Fibroblast of skin of right biceps (primary cell): ENCODE data around the gene ATXN3L.

Source experiments
- DNase-seq: peaks from one replicate; pipeline ENCODE4 v3.0.0-alpha.2; 2013

ATXN3L gene

DNA sequence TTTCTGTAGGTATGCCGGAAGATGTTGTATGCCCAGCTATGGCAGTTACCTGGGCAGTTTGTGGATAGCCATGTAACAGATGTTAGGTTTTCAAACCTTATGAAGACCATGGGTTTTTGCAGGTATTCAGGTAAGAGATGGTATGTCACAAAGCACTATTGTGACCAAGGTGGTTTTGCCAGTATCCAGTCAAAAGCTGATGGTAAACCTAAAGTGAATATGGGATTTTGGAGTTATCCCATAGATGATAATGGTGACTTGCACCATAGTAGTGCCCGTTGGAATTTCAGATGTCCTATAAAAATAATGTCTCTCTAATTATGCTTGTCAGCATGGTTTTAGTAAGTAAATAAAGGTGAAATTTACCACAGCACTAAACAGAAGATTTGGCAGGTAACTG lies at the start of gene ATXN3L:
TSS of gene ATXN3L (minus strand) at position 101 of the 400 bp plus-strand sequence. CDS start 119 bp downstream, outside the sequence.
- no peak for DNase-seq

DNA sequence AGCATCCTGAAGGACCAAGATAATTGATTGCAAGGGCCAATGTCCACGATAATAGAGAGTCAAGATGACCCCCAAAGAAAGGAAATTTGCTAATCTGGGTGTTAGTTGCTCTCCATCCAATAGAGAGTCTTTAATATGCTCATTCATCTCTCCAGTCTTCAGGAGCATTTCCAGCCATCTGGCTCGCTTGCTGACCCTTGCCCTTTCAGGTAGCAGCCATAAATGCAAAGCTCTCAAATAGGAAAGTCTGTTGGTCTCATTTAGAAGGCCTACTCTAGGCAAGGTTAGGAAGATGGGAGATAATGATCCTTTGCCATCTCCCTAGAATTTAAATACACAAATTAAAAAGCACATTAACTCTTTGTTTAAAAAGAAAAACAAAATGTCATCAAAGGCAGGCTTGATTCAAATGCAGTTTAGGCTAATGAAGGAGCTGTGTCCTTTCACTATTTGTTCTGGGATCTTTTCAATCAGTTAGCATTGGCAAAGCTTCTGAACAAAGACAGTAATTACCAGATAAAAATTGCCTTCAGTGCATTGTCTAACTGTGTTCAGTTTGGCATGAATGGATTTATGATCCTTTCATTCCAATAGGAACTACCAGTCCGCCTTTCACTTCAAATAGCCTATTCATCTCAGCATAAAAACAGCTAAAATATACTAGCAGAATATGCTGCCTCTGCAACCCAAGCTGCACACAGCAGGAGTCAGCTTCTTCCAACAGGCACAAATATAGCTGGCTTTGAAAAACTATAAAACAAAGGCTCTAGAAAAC lies 49.6 kb upstream of the ATXN3L start:
- no peak for DNase-seq

DNA sequence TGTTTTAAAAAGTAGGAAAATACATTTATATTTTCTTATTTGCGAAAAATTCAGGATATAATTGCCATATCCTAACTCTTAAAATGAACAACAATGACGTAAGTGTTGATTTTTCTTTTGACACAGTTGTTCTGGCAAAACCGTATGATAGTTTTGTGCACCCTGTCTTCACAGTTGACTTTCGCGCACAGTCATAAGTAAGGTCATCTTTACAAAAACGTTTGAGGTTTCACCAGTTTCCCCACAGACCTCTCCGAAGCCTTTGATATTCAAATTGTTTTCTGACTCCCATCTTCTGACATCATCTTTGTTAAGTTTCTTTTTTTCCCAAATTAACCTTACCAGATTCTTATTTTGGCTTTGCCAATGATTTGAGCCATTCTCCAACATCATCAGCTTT lies 48.1 kb upstream of the ATXN3L start:
- DNase-seq: no peak

DNA sequence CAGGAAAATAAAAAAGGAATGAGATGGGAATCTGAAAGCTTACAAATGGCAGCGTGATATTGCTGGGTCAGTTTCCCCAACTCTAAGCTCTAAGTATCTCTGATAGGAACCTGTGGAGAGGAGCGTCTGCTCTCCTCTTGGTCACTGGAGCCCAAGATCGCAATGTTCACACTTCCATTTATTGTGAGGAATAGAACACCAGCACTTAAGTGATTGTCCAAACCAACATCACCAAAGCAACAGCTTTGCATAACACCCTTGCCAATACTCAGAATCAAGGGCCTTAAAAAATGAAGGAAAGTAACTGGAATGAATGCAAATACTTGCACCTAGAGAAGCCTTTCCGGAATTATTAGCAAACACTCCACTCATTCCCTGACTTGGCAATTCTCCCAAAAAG lies 46.8 kb upstream of the ATXN3L start:
- DNase-seq: no peak

DNA sequence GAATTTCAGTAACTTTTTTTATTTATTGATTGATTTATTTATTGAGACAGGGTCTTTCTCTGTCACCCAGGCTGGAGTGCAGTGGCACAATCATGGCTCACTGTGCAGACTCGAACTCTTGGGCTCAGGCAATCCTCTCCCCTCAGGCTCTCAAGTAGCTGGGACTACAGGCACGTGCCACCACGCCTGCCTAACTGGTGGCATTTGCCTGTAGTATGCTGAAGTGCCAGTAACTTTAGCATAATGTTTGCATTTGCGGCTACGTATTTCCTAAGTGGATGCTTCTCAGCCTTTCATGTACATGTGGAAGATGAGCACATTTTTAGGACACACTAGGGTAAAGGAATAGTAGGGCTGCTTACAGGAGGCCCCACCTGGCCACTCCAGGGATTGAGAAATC lies 45.3 kb upstream of the ATXN3L start:
- no peak for DNase-seq

DNA sequence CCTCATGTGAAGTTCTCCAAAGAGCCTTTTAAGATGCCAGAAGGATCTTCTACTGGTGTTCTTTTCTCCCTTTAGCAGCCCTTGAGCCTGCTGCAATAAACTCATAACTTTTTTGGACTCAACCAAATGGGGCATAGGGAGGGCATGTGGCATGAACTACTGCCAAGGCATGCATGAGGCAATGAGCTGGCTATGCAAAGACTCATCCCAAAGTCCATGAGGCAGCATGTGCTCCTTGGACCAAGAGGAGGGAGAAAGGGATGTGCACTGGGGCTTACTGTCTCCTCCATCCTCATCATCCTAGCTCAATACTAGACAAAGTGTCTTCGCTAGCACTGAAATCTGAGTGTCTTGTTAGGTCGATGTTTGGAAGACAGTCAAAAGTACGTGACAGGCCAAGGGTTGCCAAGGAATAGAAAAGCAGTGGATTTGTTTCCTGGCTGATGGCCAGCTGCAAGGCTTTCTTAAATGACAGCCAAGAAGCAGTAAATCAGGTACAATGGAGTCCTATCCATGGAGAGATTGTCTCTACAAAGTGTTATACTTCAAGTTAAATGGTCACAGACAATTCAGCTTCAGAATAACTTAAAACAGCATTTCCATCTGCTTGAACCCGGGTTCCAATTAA lies 44.5 kb upstream of the ATXN3L start:
- no peak for DNase-seq

DNA sequence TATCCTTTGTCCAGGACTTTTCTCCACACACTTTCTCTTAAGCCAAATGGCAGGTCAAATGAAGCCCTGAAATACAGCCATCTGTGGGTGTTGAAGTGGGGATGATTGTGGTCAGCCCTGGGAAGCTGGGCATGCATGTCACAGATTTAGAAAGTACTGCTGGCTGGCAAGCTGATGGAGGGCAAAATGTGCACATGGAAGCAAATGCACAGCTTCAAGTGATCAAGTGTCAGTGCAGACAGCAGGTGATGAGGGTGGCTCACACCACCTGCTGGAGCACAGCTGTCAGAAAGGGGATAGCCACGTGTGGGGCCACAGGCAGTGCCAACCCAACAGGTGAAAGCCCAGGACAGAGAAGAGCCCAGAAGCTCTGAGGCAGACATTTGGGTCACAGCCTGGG lies 40.3 kb upstream of the ATXN3L start:
- DNase-seq: no peak

DNA sequence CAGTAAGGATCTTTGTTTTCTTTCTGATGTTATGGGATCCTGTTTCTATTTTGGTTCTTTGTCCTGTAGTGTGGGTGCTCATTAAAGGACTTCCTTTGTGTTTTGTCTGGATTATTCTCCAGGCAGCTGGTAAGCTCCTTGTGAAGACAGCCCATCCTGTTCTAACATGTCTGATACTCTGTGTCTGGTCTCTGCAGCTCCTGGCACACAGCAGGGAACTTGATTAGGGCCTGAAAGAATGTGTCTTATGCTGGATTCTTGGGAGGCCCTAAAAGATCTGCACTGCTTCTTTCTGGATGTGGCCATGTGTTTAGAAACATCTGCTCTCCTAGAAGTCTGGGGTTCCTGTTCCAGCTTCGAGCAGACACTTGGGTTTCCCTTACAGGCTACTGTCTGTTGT lies 38.1 kb upstream of the ATXN3L start:
- DNase-seq: peak; percentile 41

DNA sequence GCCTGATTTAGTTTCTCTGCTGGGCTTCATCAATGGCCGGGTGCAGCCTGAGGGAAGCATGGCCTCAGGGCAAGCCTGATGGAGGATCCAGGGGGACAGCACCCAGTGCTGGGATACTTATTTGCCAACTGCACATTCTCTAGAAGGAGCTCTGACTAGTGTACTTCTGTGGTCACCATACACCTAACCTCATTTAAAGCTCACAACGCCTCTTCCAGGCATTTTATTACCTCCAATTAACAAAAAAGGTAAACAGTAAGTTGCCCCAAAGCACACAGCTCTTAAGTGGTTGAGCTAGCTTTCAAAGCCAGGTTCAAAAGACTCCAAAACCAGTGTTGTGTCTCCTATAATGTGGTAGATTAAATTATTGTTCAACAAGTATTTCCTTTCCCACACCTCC lies 26.8 kb upstream of the ATXN3L start:
- DNase-seq: no peak

DNA sequence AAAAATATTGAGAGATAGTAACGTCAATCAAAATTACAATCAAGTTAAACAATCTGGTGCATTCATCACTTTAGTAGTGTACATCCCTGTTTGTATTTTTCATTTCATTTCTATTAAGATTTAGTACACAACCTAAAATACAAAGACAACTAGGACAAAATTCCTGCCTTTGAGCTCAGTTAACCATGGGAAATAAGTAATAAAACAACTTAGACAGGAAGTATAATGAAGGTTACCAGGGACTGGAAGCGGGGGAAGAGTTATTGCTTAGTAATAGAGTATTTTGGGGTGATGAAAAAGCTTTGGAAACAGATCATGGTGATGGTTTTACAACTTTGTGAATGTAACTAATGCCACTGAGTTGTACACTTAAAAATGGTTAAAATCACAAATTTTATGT lies 25.6 kb upstream of the ATXN3L start:
- no peak for DNase-seq

DNA sequence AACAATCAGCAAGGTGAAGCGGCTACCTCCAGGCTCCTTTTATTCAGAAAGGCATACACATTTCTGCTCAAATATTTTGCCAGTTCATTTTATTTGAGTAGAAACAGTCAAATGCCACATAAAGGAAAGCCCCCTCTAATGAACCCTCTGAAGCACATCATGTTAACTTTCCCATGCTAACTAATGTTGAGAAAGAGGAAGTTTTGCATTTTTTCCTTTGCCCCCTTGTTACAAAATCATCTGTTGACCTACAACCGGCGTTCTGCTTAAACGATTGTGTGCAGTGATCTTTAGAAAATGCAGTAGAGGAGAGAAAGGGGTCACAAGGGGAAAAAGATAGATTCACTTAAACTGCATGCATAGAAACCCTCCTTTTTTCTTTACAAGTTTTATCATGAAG lies 25.2 kb upstream of the ATXN3L start:
- no peak for DNase-seq

DNA sequence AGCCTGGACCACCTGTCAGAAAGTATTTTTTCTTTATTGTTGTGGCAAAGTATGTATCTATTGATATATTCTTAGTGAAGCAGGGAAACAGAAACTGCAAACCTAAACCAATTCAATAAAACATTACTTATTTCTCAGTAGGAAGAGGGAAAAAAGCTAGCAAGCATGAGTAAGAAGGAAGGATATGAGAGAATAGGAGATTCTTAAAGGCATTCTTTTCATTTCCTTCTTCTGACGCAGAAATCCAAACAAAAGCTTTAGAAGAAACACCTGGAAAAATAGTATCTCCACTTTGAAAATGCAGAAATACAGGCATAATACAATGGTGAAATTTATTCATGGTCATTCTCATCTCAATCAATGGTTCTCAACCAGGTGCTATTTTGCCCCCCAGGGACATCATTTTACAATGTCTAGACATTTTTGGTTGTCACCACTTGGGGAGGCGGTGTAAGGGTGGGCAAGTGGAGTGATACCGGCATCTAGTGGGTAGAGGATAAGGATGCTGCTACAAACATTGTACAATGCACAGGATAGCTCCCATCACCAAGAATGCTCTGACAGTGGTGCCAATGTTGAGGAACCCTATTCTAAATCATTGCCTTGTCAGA lies 21.7 kb upstream of the ATXN3L start:
- DNase-seq: peak; percentile 7

DNA sequence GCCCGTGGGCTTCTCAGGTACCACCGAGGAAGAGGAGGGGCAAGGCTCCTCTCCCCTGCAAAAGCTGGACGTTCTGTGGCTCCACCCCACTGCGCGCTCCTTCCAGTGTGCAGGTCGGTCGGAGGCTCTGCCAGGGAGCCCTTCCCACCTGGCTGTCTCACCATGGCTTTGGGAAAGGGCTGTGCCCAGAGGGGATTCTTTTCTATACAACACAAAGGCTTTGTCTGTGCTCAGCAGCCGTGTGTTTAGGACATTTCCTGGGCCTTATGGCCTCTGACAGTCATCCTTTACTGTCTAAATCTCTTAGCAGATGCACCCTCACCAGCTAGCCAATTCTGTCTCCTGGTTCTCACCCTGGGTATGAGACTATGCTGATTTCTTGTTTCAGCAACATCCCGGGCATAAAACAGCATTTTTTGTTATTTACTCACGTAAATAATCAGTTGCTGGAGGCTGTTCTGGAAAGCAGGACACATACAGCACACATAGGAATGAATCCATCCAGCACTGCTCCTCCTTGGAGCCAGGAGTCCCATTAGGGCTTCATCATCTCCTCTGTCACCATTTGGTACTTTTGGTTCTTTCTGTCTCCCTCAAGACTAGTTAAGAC lies 20.4 kb upstream of the ATXN3L start:
- peak; percentile 26 for DNase-seq

DNA sequence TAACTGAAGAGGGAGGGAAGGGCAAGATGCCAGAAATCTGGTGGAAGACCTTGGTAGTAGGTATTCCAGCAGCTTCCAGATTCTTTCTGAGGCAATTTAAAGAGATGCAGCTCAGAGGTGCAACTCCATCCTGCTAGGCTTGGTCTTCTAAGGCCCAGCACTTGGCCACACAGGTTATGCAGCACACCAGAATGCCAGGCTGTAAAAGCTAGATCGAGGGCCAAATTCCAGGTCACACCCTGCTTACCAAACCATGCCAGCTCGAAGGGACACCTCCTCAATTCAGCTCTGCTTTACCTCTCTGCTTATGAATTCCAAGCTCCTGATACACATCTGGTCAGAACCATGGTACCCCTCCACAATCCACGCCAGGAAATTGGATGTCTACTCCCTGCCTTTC lies 19.8 kb upstream of the ATXN3L start:
- peak; percentile 1 for DNase-seq

DNA sequence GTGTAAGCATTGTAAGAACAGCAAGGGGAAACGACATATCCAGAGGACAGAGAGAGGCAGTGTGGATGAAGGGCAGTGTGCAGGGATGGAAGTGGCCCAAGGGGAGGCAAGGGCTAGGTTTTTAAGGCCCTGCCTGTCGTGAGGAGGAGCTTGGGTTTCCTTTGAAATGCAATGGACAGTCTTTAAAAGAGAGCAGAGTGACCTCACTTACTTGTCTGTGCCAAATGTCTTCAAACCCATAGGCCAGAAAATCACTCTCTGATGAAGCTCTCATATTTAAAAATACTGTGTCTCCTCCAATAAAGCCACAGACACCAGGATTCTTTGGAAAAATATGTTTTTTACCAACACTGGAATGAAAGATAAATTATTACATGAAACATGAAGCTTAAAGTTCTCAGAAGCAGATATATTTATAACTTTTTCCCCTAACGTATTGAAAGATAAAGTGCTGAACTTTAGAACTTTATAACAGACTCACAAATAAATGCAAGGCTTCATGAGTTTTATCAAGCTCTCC lies 19.2 kb upstream of the ATXN3L start:
- peak; percentile 1 for DNase-seq

DNA sequence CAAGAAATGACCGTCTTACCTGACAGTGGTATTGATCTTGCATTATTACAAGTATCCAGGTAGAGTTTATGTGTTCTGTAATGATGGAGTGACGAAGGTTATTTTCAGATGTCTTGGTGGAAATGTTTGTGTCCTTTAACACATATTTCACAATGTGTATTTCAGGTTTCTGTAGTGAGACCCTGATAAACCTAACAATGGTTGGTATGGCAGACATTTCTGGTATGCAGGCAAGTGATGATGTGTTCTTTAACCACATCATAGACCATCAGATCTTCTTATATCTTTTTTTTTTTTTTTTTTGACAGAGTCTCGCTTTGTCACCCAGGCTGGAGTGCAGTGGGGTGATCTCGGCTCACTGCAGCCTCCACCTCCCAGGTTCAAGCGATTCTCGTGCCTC lies 14.6 kb upstream of the ATXN3L start:
- DNase-seq: peak; percentile 42

DNA sequence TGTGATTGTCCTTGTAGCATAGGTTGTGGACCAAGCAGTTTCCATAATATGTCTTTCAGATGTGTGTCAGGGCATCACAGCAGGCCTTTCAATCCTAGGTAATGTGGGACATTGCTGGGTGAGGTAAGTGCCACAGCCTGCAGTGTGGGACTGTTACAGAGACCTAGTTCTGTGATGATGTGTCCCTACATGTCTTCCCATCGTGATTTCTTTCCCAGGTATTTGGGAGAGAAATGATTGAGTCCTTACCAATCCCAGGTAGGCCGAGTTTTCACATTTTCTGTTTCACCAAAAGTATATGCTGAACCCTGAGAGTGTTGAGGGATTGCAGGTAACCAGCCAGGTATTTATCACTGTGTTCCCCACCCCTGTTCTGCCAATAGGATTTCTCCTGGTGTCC lies 10.6 kb upstream of the ATXN3L start:
- DNase-seq: no peak

DNA sequence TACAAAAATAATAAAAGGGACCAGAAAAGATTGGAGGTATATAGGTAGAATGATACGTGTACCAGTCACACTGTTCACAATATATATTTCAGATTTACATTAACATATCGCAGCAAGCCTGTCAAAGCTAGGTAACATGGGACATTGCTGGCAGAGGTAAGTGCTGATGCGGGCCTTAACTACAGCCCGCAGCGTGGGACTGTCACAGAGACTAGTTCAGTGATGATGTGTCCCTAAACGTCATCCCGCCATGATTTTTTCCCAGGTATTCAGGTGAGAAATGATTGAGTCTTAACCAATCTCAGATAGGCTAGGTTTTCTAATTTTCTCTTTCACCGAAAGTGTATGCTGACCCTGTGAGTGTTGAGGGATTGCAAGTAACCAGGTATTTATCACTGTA lies 7.8 kb upstream of the ATXN3L start:
- no peak for DNase-seq

DNA sequence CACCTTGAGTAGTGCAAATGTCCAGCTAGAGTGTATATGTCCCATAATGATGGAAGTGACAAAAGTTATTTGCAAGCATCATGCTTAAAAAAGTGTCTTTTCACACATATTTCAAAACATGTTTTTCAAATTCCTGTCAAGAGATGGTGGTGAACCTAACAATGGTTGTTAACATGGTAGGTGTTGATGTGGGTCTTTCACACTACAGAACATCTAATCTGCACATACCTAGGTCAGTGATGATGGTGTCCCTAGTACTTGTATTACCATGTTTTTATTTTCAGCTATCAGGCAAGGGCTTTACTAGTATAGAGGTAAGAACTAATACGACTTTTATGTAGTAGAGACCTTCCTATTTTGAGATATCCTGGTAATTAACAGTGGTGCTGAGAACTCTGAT lies 3.4 kb upstream of the ATXN3L start:
- no peak for DNase-seq

DNA sequence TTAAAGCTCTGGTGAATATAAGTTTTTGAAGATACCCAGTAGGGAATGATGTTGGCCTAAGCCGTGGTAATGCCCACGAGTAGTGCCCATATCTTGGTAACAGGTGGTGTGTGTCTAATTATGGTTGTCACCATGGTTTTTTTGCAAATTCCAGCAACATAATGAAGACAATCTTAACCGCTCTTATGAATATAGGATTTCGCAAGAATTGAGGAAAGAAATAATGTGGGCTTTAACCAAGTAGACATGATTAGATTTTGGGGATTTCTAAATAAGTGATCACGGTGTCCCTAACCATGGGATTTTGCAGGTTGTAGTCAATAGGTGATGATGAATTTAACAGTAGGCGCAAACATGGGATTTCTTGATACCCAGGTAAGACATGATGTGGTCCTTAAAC lies 2.5 kb downstream of the ATXN3L start:
- no peak for DNase-seq

DNA sequence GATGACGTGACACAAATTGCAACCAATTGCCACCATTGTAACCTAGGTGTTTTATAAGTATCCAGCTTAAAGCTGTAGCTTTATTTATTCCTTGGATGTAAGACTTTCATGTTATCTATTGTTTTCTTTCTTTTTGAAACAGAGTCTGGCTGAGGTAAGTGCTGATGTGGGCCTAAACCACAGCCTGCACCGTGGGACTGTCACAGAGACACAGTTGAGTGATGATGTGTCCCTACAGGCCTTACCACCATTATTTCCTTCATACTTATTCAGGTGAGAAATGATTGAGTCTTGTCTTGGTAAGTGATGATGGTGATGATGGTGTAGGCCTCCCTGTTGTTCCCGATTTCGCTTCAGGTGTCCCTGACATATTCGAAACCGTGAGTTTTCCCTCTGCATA lies 8.3 kb downstream of the ATXN3L start:
- DNase-seq: no peak

DNA sequence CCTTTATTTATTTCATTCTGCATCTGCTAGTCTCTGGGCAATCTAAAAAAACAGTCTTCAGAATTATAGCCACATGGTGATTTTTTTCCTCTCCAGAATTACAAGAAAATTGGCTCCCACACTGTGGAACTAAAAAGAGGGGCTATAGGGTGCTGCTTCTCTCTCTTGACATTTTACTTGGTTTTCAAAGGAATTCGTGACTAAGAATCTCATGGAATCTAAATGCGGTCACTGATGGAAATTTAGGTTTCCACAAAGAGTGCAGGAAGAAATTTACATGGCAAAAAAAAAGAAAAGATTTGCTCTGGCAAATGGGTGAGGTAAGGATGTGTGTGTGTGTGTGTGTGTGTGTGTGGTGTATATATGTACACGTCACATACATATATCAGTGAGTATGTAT lies 10.2 kb downstream of the ATXN3L start:
- no peak for DNase-seq

DNA sequence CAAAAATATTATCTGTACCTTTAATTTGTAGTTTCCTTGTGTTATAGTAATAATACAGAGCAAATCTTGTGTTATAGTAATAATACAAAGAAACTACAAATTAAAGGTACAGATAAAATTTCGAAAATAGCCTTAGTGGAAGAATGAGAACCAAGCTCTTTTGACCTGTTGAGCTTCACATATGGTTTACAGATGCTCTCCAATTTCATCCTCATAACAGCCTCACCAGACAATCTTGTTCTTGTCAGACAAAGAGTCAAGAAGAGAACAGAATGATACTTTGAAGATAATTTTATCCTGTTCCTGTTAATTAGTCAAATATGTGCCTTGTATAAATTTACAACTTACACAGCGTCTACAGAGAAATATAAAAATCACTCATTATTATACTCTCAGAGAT lies 12.8 kb downstream of the ATXN3L start:
- no peak for DNase-seq

DNA sequence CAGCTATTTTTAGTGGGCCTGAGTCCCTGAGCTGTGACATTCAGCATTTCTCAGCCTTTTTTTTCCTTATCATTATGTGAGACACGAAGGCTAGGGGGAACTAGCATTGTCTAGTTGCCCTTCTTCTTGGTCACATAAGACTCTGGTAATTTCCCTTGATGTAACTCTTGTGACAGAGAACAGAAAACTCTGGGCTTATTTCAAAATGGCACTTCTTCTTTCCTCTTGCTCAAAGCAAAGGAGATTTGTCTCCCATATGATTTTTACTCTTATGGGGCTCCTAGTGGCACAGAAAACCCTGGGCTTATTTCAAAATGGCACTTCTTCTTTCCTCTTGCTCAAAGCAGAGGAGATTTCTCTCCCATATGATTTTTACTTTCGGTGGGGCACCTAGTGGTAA lies 14.7 kb downstream of the ATXN3L start:
- DNase-seq: no peak
